22Rv1 (cell line): ENCODE measurements around the gene ZRANB3.

Experiments used
- H3K27ac ChIP-seq: fragments of 450-650 bp; 2 replicates; pipeline ENCODE4 v1.5.1; 2017
- ZFX ChIP-seq: fragments of 450-650 bp; IDR thresholded peaks from 2 replicates; pipeline ENCODE4 v1.6.1; 2017; ENCODE audit warnings: antibody characterized with exemption, borderline replicate concordance
- TF ChIP-seq, protein P1 (sequence below): fragments of 450-650 bp; IDR thresholded peaks from 2 replicates; pipeline ENCODE4 v1.5.1; 2017; ENCODE audit warnings: mild to moderate bottlenecking

The ZRANB3 gene

GRCh38 chr2:135152361-135152760, 378.7 kb downstream of the ZRANB3 start:
- H3K27ac ChIP-seq = no peak overlapping the region
- TF ChIP-seq ZFX = no peak
- TF ChIP-seq, protein P1, sequence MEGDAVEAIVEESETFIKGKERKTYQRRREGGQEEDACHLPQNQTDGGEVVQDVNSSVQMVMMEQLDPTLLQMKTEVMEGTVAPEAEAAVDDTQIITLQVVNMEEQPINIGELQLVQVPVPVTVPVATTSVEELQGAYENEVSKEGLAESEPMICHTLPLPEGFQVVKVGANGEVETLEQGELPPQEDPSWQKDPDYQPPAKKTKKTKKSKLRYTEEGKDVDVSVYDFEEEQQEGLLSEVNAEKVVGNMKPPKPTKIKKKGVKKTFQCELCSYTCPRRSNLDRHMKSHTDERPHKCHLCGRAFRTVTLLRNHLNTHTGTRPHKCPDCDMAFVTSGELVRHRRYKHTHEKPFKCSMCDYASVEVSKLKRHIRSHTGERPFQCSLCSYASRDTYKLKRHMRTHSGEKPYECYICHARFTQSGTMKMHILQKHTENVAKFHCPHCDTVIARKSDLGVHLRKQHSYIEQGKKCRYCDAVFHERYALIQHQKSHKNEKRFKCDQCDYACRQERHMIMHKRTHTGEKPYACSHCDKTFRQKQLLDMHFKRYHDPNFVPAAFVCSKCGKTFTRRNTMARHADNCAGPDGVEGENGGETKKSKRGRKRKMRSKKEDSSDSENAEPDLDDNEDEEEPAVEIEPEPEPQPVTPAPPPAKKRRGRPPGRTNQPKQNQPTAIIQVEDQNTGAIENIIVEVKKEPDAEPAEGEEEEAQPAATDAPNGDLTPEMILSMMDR = no peak

- TF ChIP-seq, protein P1 = no peak
- no peak for TF ChIP-seq ZFX
- no peak overlapping the region for H3K27ac ChIP-seq
Observed at GRCh38 chr2:135151615-135152014, 379.4 kb downstream of the ZRANB3 start.

GRCh38 chr2:135150725-135151124, 380.3 kb downstream of the ZRANB3 start:
- no peak overlapping the region for H3K27ac ChIP-seq
- no peak for TF ChIP-seq ZFX
- TF ChIP-seq, protein P1 = no peak

GRCh38 chr2:135149251-135149650, 381.8 kb downstream of the ZRANB3 start:
- TF ChIP-seq, protein P1 = no peak
- no peak for TF ChIP-seq ZFX
- no peak overlapping the region for H3K27ac ChIP-seq

- H3K27ac ChIP-seq = no peak overlapping the region
- no peak for TF ChIP-seq ZFX
- TF ChIP-seq, protein P1 = no peak
Observed at GRCh38 chr2:135144343-135144742, 386.7 kb downstream of the ZRANB3 start.

GRCh38 chr2:135142323-135142722, 388.7 kb downstream of the ZRANB3 start:
- no peak for TF ChIP-seq ZFX
- no peak overlapping the region for H3K27ac ChIP-seq

- TF ChIP-seq ZFX = no peak
- TF ChIP-seq, protein P1 = no peak
Observed at GRCh38 chr2:135140606-135141005, 390.4 kb downstream of the ZRANB3 start.

GRCh38 chr2:135132314-135132713, 398.7 kb downstream of the ZRANB3 start:
- no peak overlapping the region for H3K27ac ChIP-seq
- TF ChIP-seq ZFX = no peak
- TF ChIP-seq, protein P1 = no peak

More at GRCh38 chr2:135140606-135141005, 390.4 kb downstream of the ZRANB3 start:
- H3K27ac ChIP-seq = no peak overlapping the region
